NCI-H510A (cell line): Measurements from ENCODE around the gene WASL.
"Not testable (repeated sequence)": the region's sequence is repeated elsewhere in the genome, so short reads cannot be mapped to it uniquely, and the experiment has no call there.

Source experiments
- DNase-seq: peaks from one replicate; lab custom pipeline; 2025; lab: John Stamatoyannopoulos, UW

Gene WASL

DNA sequence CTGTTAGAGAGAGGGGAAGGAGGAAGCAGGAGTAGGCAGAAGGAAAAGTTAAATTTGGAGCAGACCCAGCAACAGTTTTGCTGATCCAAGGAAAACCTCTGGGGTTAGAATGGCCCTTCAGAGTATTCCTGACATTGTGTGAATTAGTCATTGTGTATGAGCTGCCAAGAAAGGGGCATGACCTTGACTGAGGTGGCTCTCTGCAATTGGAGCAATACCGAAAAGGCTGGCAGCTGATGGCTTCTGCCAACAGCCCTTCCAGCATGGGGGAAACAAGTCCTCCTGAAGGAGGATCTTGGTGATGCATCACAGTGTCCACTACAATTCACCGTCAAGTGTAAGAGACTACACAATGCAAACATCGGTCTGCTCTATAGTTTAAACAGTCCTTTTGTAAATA is 20.6 kb upstream of the WASL start:
- DNase-seq, result no peak

DNA sequence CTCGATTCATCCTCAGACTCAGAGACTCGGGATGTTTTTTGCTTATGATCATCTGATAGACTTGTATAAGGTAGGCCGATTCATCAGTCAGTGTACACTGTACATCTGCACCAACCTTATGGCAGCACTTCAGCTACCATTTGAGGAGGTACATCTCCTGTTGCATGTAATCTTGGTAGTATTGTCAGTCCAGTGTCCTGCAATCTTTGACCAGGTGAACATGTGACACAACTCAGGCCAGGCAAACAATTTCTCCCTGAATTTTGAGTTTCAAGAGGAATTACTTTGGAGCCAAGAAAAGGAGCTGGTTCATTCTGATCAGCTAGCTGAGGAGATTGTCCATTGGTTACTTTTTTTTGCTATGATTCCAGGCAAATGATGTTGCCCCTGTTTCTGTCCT is 19.7 kb upstream of the WASL start:
- no peak for DNase-seq

GRCh38 chr7:123763191-123763661 is 14.4 kb upstream of the WASL start:
- no peak for DNase-seq

- DNase-seq, result no peak
Measured at GRCh38 chr7:123761729-123762128, 12.9 kb upstream of the WASL start.

- no peak for DNase-seq
Measured at GRCh38 chr7:123757095-123757494, 8.3 kb upstream of the WASL start.

- DNase-seq, result no peak
Measured at GRCh38 chr7:123755338-123755737, 6.5 kb upstream of the WASL start.

GRCh38 chr7:123754271-123754871 is 5.6 kb upstream of the WASL start:
- DNase-seq, result no peak

GRCh38 chr7:123752534-123752933 is 3.7 kb upstream of the WASL start:
- no peak for DNase-seq

DNA sequence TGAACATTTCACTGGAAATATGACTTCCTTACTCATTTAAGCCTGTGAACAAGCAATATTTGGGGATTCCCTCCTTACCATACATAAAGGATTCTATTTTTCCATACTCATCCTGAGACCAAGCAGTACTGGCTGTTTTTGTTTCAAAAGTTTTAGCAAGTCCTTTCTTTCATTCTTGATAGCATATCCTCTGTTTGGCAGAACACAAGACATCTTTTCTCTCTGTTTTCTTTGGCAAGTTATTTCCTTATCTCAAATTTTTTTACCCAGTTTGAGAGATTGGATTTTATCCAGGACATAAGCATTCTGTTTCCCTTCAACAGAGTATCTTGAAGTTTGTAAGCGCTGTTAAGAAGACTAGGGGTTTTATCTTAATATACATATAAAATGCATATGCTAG is 3.0 kb upstream of the WASL start:
- no peak for DNase-seq

GRCh38 chr7:123750389-123751230 is 1.8 kb upstream of the WASL start:
- no peak for DNase-seq

DNA sequence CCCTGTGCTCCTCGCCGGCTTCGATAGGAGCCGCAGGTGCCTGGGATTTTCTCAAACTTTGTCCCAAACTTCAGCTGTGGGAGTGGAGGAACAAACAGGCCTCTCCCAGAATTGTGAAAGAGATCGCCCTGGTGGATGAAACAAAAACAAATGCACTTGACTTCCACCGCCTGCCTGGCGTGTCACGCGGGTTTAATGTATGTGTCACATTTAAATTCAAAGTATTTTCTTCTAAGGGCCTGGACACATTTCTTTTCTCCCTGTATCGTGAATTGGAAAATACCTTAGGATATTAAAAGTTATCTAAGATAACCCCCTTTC is 694 bp upstream of the WASL start:
- DNase-seq, result no peak

GRCh38 chr7:123748171-123748733 is 551 bp downstream of the WASL start:
- DNase-seq, result no peak

DNA sequence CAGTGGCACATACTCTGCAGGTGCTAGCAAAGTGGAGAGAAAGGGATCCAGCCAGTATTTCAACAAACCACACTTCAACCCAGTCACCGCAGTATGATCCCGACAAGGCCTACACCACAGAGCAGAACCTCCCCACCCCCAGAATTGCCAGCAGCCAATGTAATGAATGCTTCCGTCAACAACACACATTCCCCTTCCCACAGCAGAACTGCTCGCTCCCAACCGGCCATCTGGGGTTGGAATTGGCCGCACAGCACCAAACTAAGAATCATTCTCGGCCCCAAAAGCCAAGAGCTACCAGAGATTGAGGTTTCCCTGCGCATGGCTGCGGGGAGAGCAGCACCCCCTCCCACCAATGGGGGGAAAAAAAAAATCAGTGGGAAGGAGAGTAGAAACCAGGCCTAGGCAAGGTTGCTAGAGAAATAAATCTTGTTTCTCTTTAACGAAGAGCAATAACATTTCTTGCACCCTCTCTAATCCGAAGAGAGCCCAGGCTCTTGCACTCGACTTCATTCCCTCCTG is 1.1 kb downstream of the WASL start:
- DNase-seq, result peak; percentile 50

DNA sequence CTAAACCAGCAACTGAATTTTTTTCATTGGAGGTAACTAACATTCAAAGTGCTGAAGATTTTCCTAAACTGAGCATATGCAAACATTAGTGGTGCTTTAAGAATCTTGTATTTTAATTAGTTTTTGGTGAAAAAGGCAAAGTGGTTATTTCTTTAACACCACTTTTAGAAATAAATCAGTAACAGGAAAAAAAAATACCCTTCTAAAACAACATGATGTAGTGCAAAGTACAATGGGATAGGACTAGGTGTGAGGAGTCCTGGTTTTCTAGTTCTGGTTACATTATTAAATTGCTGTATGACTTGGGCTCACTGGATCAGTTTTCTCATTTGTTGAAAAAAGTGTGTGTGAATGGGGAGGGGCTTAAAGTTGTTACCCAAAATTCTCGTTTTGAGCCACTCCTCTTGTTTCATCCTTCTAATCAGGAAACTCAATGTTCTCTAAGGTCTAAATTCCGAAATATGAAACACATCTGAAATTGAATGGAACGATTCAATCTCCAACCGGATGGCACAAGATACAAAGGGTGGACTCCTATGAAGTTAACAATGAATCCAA is 1.8 kb downstream of the WASL start:
- DNase-seq, result no peak

DNA sequence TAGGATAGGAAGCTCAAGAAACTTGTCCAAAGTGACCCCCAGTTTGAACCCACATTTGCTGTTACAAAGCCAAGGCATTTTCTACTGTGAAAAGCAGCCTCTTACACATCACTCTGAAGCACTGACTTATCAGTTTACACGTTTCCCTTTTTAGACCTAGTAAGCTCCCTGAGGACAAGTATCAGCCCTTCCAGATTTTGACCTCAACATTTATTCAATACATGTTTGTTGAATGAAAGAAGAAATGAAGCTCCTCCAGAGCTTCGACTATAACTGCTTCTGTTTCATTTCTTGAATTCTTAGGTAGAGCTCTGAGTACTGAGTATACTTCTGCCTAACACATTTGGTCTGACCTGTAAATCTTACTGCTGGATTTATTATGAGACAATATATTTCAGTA is 2.7 kb downstream of the WASL start:
- DNase-seq, result no peak

- DNase-seq, result no peak
Measured at GRCh38 chr7:123745437-123745836, 3.4 kb downstream of the WASL start.

DNA sequence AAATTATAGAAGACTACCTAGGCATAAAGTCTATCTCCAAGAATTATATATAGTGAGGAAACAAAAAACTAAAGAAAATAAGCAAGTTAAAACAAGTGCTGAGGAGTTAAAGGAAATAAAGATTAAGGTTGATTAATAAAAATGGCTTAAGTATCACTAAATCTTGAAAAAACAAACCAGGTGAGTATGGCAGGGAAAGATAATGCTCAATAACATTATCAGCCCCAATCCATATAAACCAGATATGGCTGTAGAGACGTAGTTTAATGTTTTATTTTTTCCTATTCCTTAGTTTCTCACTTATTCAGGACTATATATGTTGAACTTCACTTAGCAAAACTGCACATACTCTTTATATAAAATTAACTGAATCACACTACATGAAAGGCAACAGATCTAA is 4.4 kb downstream of the WASL start:
- no peak for DNase-seq

GRCh38 chr7:123741940-123742339 is 6.9 kb downstream of the WASL start:
- no peak for DNase-seq

- no peak for DNase-seq
Measured at GRCh38 chr7:123738808-123739207, 10.0 kb downstream of the WASL start.

DNA sequence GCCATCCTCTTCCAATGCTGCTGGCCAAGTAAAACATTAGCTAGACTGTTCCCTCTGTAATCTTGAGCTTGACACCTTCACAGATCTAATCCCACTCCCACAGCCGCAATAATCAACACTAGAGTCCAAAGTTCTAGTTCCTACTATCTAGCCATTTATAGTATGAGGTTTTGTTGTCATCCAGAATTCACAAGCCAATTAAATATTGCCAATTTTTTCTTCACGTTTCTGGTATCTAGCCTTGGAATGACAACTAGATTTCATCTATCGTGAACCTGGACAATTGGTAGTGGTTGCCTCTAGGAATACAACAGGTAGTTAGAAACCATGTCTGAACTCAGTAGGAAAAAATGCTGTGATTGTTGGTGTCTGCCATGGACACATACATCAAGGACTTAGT is 10.4 kb downstream of the WASL start:
- DNase-seq, result no peak

DNA sequence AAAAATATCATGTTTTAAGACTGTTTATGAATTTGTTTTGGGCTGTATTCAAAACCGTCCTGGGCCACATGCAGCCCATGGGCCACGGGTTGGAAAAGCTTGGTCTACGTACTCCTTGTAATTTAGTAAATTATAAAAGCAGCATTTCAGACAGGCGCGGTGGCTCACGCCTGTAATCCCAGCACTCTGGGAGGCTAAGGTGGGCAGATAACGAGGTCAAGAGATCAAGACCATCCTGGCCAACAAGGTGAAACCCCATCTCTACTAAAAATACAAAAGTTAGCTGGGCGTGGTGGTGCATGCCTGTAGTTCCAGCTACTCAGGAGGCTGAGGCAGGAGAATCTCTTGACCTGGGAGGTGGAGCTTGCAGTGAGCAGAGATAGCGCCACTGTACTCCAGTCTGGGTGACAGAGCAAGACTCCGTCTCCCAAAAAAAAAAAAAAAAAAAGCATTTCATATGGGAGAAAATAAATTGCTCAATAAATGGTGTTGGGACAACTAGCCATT is 11.6 kb downstream of the WASL start:
- not testable (repeated sequence) for DNase-seq

- no peak for DNase-seq
Measured at GRCh38 chr7:123735539-123735938, 13.3 kb downstream of the WASL start.

GRCh38 chr7:123734498-123734897 is 14.3 kb downstream of the WASL start:
- no peak for DNase-seq
